Measurements from ENCODE around the gene BACH2. TPM values are rescaled to one million over a fixed set of nuclear protein-coding genes. Genes with fewer than 3 reads are reported as not detected.
"Not testable (repeated sequence)": the region's sequence is repeated elsewhere in the genome, so short reads cannot be mapped to it uniquely, and the experiment has no call there.

Gene BACH2
- total RNA-seq, 2 donors from 2014 or later: 101 to 111 TPM

- H3K36me3 Mint-ChIP-seq (ENCODE audit: insufficient read depth in 2 of 2): peaks cover 0 to 18% of the 10 kb centered on the region in 2 donors
- no peak overlapping the region for H3K27ac Mint-ChIP-seq
These were observed 317.9 kb downstream of the BACH2 start for GRCh38 chr6:89978749-89979145.

GRCh38 chr6:89977808-89978748 is 318.6 kb downstream of the BACH2 start:
- no peak for ATAC-seq (replicated peaks in 1 of 2)
- Mint-ChIP-seq H3K4me3 (no peak overlapping the region), H3K4me1 (ENCODE audit: low read depth) (peaks cover 44% of the 10 kb centered on the region), H3K9me3 (no peaks in the 10 kb centered on the region), H3K27ac (no peak overlapping the region), H3K36me3 (ENCODE audit: insufficient read depth in 2 of 2) (peaks cover 2 to 20% of the 10 kb centered on the region in 2 donors), H3K27me3 (ENCODE audit: low read depth) (no peaks in the 10 kb centered on the region)
- DNase-seq: no peak

More at GRCh38 chr6:89978749-89979145, 317.9 kb downstream of the BACH2 start:
- no peaks in the 10 kb centered on the region for H3K9me3 Mint-ChIP-seq
- no peak overlapping the region for H3K4me3 Mint-ChIP-seq
- ATAC-seq (replicated peaks in 1 of 2): no peak
- DNase-seq: no peak
- no peaks in the 10 kb centered on the region for H3K27me3 Mint-ChIP-seq (ENCODE audit: low read depth)
- H3K4me1 Mint-ChIP-seq (ENCODE audit: low read depth): peaks cover 44% of the 10 kb centered on the region

GRCh38 chr6:89976694-89977020 is 320.0 kb downstream of the BACH2 start:
- no peaks in the 10 kb centered on the region for H3K9me3 Mint-ChIP-seq
- H3K36me3 Mint-ChIP-seq (ENCODE audit: insufficient read depth in 2 of 2): peaks cover 5 to 30% of the 10 kb centered on the region in 2 donors
- DNase-seq (no peak), ATAC-seq (replicated peaks in 1 of 2) (no peak)
- H3K27ac Mint-ChIP-seq: no peak overlapping the region
- H3K27me3 Mint-ChIP-seq (ENCODE audit: low read depth): no peaks in the 10 kb centered on the region
- peaks cover 38% of the 10 kb centered on the region for H3K4me1 Mint-ChIP-seq (ENCODE audit: low read depth)
- H3K4me3 Mint-ChIP-seq: no peak overlapping the region

GRCh38 chr6:89975991-89976693 is 320.5 kb downstream of the BACH2 start:
- H3K36me3 Mint-ChIP-seq (ENCODE audit: insufficient read depth in 2 of 2): peaks cover 5 to 27% of the 10 kb centered on the region in 2 donors
- ATAC-seq (replicated peaks in 1 of 2) (peak; percentile 37 to 41), DNase-seq (no peak)
- H3K4me1 Mint-ChIP-seq (ENCODE audit: low read depth): peaks cover 38% of the 10 kb centered on the region
- H3K27ac Mint-ChIP-seq: peak overlapping the region; percentile 77
- no peak overlapping the region for H3K4me3 Mint-ChIP-seq
- H3K27me3 Mint-ChIP-seq (ENCODE audit: low read depth): no peaks in the 10 kb centered on the region
- H3K9me3 Mint-ChIP-seq: no peaks in the 10 kb centered on the region

- H3K9me3 Mint-ChIP-seq: no peaks in the 10 kb centered on the region
- DNase-seq (no peak), ATAC-seq (replicated peaks in 1 of 2) (no peak)
- peak overlapping the region; percentile 77 for H3K27ac Mint-ChIP-seq
- H3K36me3 Mint-ChIP-seq (ENCODE audit: insufficient read depth in 2 of 2): peaks cover 5 to 28% of the 10 kb centered on the region in 2 donors
- peaks cover 38% of the 10 kb centered on the region for H3K4me1 Mint-ChIP-seq (ENCODE audit: low read depth)
- no peak overlapping the region for H3K4me3 Mint-ChIP-seq
- no peaks in the 10 kb centered on the region for H3K27me3 Mint-ChIP-seq (ENCODE audit: low read depth)
These were observed 321.3 kb downstream of the BACH2 start for GRCh38 chr6:89975366-89975765.

- no peak for DNase-seq
- no peaks in the 10 kb centered on the region for H3K27me3 Mint-ChIP-seq (ENCODE audit: low read depth)
- no peak overlapping the region for H3K27ac Mint-ChIP-seq
- H3K4me3 Mint-ChIP-seq: no peak overlapping the region
- no peaks in the 10 kb centered on the region for H3K9me3 Mint-ChIP-seq
- peaks cover 5 to 26% of the 10 kb centered on the region in 2 donors for H3K36me3 Mint-ChIP-seq (ENCODE audit: insufficient read depth in 2 of 2)
- H3K4me1 Mint-ChIP-seq (ENCODE audit: low read depth): peaks cover 38% of the 10 kb centered on the region
- no peak for ATAC-seq (replicated peaks in 1 of 2)
These were observed 321.8 kb downstream of the BACH2 start for GRCh38 chr6:89974834-89975233.

- H3K4me3 Mint-ChIP-seq: no peak overlapping the region
- no peaks in the 10 kb centered on the region for H3K27me3 Mint-ChIP-seq (ENCODE audit: low read depth)
- peaks cover 55% of the 10 kb centered on the region for H3K4me1 Mint-ChIP-seq (ENCODE audit: low read depth)
- H3K27ac Mint-ChIP-seq: no peak overlapping the region
- H3K9me3 Mint-ChIP-seq: no peaks in the 10 kb centered on the region
- ATAC-seq (replicated peaks in 1 of 2): peak in 1 of 2 donors; percentile 8
- no peak for DNase-seq
- H3K36me3 Mint-ChIP-seq (ENCODE audit: insufficient read depth in 2 of 2): peaks cover 5 to 31% of the 10 kb centered on the region in 2 donors
These were observed 324.6 kb downstream of the BACH2 start for GRCh38 chr6:89972025-89972381.

- ATAC-seq (replicated peaks in 1 of 2); H3K9me3 Mint-ChIP-seq; DNase-seq; H3K27me3 Mint-ChIP-seq (ENCODE audit: low read depth): not testable (repeated sequence)
- peak overlapping the region in 1 of 2 donors; percentile 19 for H3K4me3 Mint-ChIP-seq
- H3K36me3 Mint-ChIP-seq (ENCODE audit: insufficient read depth in 2 of 2): peaks cover 5 to 31% of the 10 kb centered on the region in 2 donors
- peaks cover 55% of the 10 kb centered on the region for H3K4me1 Mint-ChIP-seq (ENCODE audit: low read depth)
- H3K27ac Mint-ChIP-seq: peak overlapping the region; percentile 5
These were observed 325.2 kb downstream of the BACH2 start for GRCh38 chr6:89971338-89972024.

GRCh38 chr6:89970609-89971337 is 325.9 kb downstream of the BACH2 start:
- DNase-seq: no peak
- H3K27ac Mint-ChIP-seq: peak overlapping the region; percentile 5

GRCh38 chr6:89970072-89970471 is 326.6 kb downstream of the BACH2 start:
- Mint-ChIP-seq H3K27me3 (ENCODE audit: low read depth) (no peaks in the 10 kb centered on the region), H3K27ac (no peak overlapping the region), H3K36me3 (ENCODE audit: insufficient read depth in 2 of 2) (peaks cover 10 to 28% of the 10 kb centered on the region in 2 donors), H3K4me1 (ENCODE audit: low read depth) (peaks cover 55% of the 10 kb centered on the region), H3K9me3 (no peaks in the 10 kb centered on the region), H3K4me3 (no peak overlapping the region)
- no peak for DNase-seq
- no peak for ATAC-seq (replicated peaks in 1 of 2)

More at GRCh38 chr6:89970609-89971337, 325.9 kb downstream of the BACH2 start:
- Mint-ChIP-seq H3K36me3 (ENCODE audit: insufficient read depth in 2 of 2) (peaks cover 5 to 28% of the 10 kb centered on the region in 2 donors), H3K9me3 (no peaks in the 10 kb centered on the region), H3K4me1 (ENCODE audit: low read depth) (peaks cover 55% of the 10 kb centered on the region), H3K27me3 (ENCODE audit: low read depth) (no peaks in the 10 kb centered on the region), H3K4me3 (no peak overlapping the region)
- ATAC-seq (replicated peaks in 1 of 2): no peak

- ATAC-seq (replicated peaks in 1 of 2): no peak
- no peaks in the 10 kb centered on the region for H3K9me3 Mint-ChIP-seq
- no peak overlapping the region for H3K4me3 Mint-ChIP-seq
- peaks cover 66% of the 10 kb centered on the region for H3K4me1 Mint-ChIP-seq (ENCODE audit: low read depth)
- H3K27me3 Mint-ChIP-seq (ENCODE audit: low read depth): no peaks in the 10 kb centered on the region
- H3K27ac Mint-ChIP-seq: peak overlapping the region; percentile 59
- H3K36me3 Mint-ChIP-seq (ENCODE audit: insufficient read depth in 2 of 2): peaks cover 8 to 26% of the 10 kb centered on the region in 2 donors
- DNase-seq: no peak
These were observed 329.7 kb downstream of the BACH2 start for GRCh38 chr6:89966913-89967312.

- Mint-ChIP-seq H3K36me3 (ENCODE audit: insufficient read depth in 2 of 2) (peaks cover 9 to 26% of the 10 kb centered on the region in 2 donors), H3K27me3 (ENCODE audit: low read depth) (no peaks in the 10 kb centered on the region), H3K27ac (peak overlapping the region; percentile 59), H3K4me3 (peak overlapping the region in 1 of 2 donors; percentile 9), H3K4me1 (ENCODE audit: low read depth) (peaks cover 73% of the 10 kb centered on the region), H3K9me3 (no peaks in the 10 kb centered on the region)
- DNase-seq (no peak), ATAC-seq (replicated peaks in 1 of 2) (peak in 1 of 2 donors; percentile 11)
These were observed 330.5 kb downstream of the BACH2 start for GRCh38 chr6:89966228-89966544.
